ENCODE data around the gene PHF2. TPM values are rescaled to one million over a fixed set of nuclear protein-coding genes. Genes with fewer than 3 reads are reported as not detected.

PHF2 gene
- total and polyA plus RNA-seq, 9 of the 15 experiments (the other 6 are each of a cell fraction or from before 2014, with no cell fraction given) = 0.37 to 14.4 (median 8.1) TPM

- no peaks in the 10 kb centered on the region for H3K27me3 ChIP-seq (ENCODE audit: control insufficient read depth in 2 of 2, insufficient read depth in 2 of 2, low read length in 2 of 2)
- BruUV-seq (replicated peaks) = TSS peak; percentile 79
- intact Hi-C loops (cut with micrococcal nuclease) = loop anchor here (1.0 to 10.0 kb wide), 2 partner anchors 113 to 402 kb away; partner anchors contain the start of gene FAM120AOS
- ChIA-PET CTCF (ENCODE audit: low intra/inter-chr PET ratio) (interaction anchor here (0.7 kb wide), 1 partner anchor 401 kb away, joined by 4 read pairs; no protein-coding TSS in a partner anchor), POLR2A (interaction anchor here (0.7 to 1.8 kb wide), 12 partner anchors 8 to 57 kb away, joined by 3 to 6 read pairs (median 4); partner anchors contain the start of gene PHF2)
- ATAC-seq = peak; percentile 99
- no peaks in the 10 kb centered on the region for H4K20me1 ChIP-seq (replicated peaks; ENCODE audit: control insufficient read depth, insufficient read depth, low read length)
- no peaks in the 10 kb centered on the region for H3K9me1 ChIP-seq (ENCODE audit: control insufficient read depth, insufficient read depth, low read length)
- H3K9ac ChIP-seq (ENCODE audit: insufficient read depth in 1 of 2, low read depth in 2 of 2, low read length in 2 of 2) = peak overlapping the region; percentile 86 to 89
- 2% methylated on average over 59 of the region's 69 CpGs for WGBS (ENCODE audit: insufficient coverage, low coverage, missing lambda C conversion rate)
- peak; percentile 97 to 98 (median 98) for DNase-seq (ENCODE audit: extremely low read depth in 1 of 4, low spot score in 3 of 4)
- H3K4me3 ChIP-seq = peak overlapping the region; percentile 48
- peak; percentile 90 for FAIRE-seq
- peak overlapping the region; percentile 85 for H2AFZ ChIP-seq (ENCODE audit: low read depth, low read length)
- peak overlapping the region; percentile 77 for H3K27ac ChIP-seq (ENCODE audit: extremely low read depth, low read depth, low read length)
- peaks cover 32% of the 10 kb centered on the region for H3K36me3 ChIP-seq (ENCODE audit: control insufficient read depth, insufficient read depth, low read length)
- in situ Hi-C loops (cut with MboI) = no loop called here
- H3K4me2 ChIP-seq (ENCODE audit: insufficient read depth, low read length) = peak overlapping the region; percentile 89
- peaks cover 7 to 13% of the 10 kb centered on the region in 2 experiments; a peak in 4 of 5 replicates for H3K4me1 ChIP-seq (replicated peaks in 1 of 2; ENCODE audit: control insufficient read depth in 2 of 2, insufficient read depth in 2 of 2, low read length in 2 of 2)
- H3K79me2 ChIP-seq (ENCODE audit: control insufficient read depth, insufficient read depth, low read length) = no peaks in the 10 kb centered on the region; the same call in 2 of the 3 replicates
- no peaks in the 10 kb centered on the region for H3K9me3 ChIP-seq (replicated peaks; ENCODE audit: control insufficient read depth, insufficient read depth, low read depth, low read length)
- TF ChIP-seq HDAC8 (tag; IDR thresholded peaks at IDR 0.05) = no peak
- TF ChIP-seq POU5F1 (IDR thresholded peaks at IDR 0.05; ENCODE audit: borderline replicate concordance, low read depth, low read length, partially characterized antibody) = peak; percentile 21
- TF ChIP-seq ZNF639 (CRISPR knock-in tag; conservative IDR thresholded peaks at IDR 0.05 in 1 of 2, IDR thresholded peaks at IDR 0.05 in 1 of 2) = peak in 1 of 2 experiments; percentile 46; a peak in 1 of 4 replicates
- TF ChIP-seq TRIM25 (IDR thresholded peaks at IDR 0.05; ENCODE audit: borderline replicate concordance) = no peak
- no peak for TF ChIP-seq HMGXB4 (CRISPR knock-in tag; IDR thresholded peaks at IDR 0.05)
- TF ChIP-seq CHD2 (IDR thresholded peaks at IDR 0.05; ENCODE audit: low read depth, low read length) = no peak
- no peak for TF ChIP-seq ETS2 (tag; IDR thresholded peaks at IDR 0.05; ENCODE audit: borderline replicate concordance, poor library complexity, severe bottlenecking)
- no peak for TF ChIP-seq ELK1 (CRISPR knock-in tag; IDR thresholded peaks at IDR 0.05)
- peak in 1 of 2 experiments; percentile 29; a peak in 1 of 4 replicates for TF ChIP-seq TBL1XR1 (IDR thresholded peaks at IDR 0.05; ENCODE audit: low read length in 2 of 2)
- peak; percentile 50 for TF ChIP-seq CREM (IDR thresholded peaks at IDR 0.05; ENCODE audit: low read depth)
- no peak for TF ChIP-seq RFX5 (IDR thresholded peaks at IDR 0.05; ENCODE audit: low read depth, low read length)
- TF ChIP-seq, protein P1, sequence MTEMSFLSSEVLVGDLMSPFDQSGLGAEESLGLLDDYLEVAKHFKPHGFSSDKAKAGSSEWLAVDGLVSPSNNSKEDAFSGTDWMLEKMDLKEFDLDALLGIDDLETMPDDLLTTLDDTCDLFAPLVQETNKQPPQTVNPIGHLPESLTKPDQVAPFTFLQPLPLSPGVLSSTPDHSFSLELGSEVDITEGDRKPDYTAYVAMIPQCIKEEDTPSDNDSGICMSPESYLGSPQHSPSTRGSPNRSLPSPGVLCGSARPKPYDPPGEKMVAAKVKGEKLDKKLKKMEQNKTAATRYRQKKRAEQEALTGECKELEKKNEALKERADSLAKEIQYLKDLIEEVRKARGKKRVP (CRISPR knock-in tag; IDR thresholded peaks at IDR 0.05) = no peak
Observed at GRCh38 chr9:93566408-93567270, 9.7 kb upstream of the PHF2 start.
